Cardiac muscle cell (in vitro differentiated cells and primary cell): ENCODE measurements around the gene NUTF2. TPM values are rescaled to one million over a fixed set of nuclear protein-coding genes. Genes with fewer than 3 reads are reported as not detected.
"Not testable (repeated sequence)": the region's sequence is repeated elsewhere in the genome, so short reads cannot be mapped to it uniquely, and the experiment has no call there.

Source experiments
- DNase-seq, 2 donors: peaks; one replicate each; pipeline versions ENCODE4 v3.0.0 to v3.0.0-alpha.2; 2010 to 2017; ENCODE audit warnings: low read depth in 1 of 2, low spot score in 1 of 2
- H3K27ac ChIP-seq: fragments of 200-600 bp; sonication (generic); 2 replicates; pipeline ENCODE4 v1.5.1; 2016
- H3K27me3 ChIP-seq: fragments of 200-600 bp; sonication (generic); 2 replicates; pipeline ENCODE4 v1.6.0; 2016; ENCODE audit warnings: control low read depth
- H3K36me3 ChIP-seq: fragments of 200-600 bp; sonication (generic); 2 replicates; pipeline ENCODE4 v1.5.1; 2016; ENCODE audit warnings: control low read depth
- H3K4me1 ChIP-seq: fragments of 200-600 bp; sonication (generic); 2 replicates; pipeline ENCODE4 v1.8.1; 2017; ENCODE audit warnings: low read depth, mild to moderate bottlenecking, mixed run types
- H3K4me3 ChIP-seq: fragments of 200-600 bp; sonication (generic); 2 replicates; pipeline ENCODE4 v1.5.1; 2016; ENCODE audit warnings: mild to moderate bottlenecking
- H3K9me3 ChIP-seq: fragments of 200-600 bp; sonication (generic); 2 replicates; pipeline ENCODE4 v1.5.1; 2017; ENCODE audit warnings: low read depth, mild to moderate bottlenecking, control low read depth
- CTCF ChIP-seq: IDR thresholded peaks from 2 replicates; pipeline ENCODE4 v1.5.1; 2012; ENCODE audit warnings: low read depth, mild to moderate bottlenecking, low read length
- polyA plus RNA-seq: library from polyadenylated mRNA; unstranded; fragments of >200 nt; fragmentation: Nextera tagmentation; extraction: Ambion mirVana; gene quantifications from 2 replicates; pipeline ENCODE4 v1.2.1, GENCODE V29; 2016
- total RNA-seq: library from RNA; depleted of rRNA; stranded (reverse); fragments of >200 nt; gene quantifications from 2 replicates; pipeline ENCODE4 v1.2.3, GENCODE V29; 2016

Gene NUTF2
- total and polyA plus RNA-seq, 2 experiments from 2014 or later = 77.6 to 235 TPM

DNA sequence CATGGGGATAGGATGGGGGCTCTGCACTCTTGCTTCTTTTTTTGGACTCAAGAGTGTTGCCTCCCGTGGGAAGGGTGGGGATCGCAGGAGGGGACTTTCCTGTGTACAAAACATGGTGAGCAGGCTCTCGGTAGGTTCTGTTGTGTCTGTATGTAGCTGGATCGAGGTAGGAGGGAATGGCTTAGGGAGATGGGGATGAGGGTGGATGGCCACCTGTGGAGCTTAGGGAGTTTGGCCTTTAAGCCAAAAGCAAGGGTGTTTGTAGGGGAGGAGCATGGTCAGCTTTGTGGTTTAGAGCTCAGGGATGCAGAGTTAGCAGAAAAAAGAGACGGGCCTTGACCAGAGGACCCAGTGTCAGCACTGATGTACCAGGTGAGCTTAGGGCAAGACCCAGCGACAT lies 15.1 kb downstream of the NUTF2 start:
- Histone ChIP-seq H3K4me1 (peaks cover 12% of the 10 kb centered on the region), H3K27me3 (no peaks in the 10 kb centered on the region), H3K36me3 (peaks cover 6% of the 10 kb centered on the region), H3K9me3 (no peaks in the 10 kb centered on the region), H3K27ac (no peak overlapping the region), H3K4me3 (no peak overlapping the region)
- no peak for DNase-seq
- TF ChIP-seq CTCF = no peak

DNA sequence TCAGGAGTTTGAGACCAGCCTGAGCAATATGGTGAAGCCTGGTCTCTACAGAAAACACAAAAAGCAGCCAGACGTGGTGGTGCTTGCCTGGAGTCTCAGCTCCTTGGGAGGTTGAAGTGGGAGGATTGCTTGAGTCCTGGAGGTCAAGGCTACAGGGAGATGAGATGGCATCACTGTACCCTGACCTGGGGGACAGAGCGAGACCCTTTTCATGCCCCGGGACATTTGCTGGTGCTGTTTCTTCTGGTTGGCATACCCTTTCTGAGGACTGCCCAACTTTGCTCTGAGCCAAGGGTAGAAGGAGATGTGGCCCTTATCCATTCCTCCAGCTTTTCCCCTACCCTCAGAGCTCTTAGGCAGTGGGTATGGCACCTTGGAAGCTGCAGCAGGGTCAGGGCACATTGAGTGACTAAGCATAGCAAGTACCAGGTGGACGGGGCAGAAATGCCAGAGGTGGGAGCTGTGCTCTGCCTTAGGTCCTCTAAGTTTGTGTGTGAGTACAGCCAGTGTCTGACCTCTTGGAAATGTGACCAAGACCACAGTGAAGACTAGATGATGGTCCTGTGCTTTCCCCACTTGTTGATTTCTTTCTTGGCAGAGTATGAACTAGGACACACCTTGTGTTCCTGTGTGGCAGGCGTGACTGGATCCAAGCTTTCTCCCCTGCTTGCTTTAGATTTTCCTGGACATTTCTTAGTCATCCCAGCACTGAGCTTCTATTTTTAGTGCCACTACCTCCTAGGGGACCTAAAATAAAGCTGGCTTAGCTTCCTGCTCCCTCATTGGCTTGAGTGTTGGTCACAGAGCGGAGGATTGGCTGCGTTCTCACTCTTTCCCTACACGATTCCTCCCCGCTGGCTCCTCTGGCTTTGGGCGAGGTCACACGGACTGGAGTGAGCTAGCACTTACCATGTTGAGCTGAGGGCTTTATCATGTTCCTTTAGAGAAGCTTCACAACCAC lies 16.2 kb downstream of the NUTF2 start:
- Histone ChIP-seq H3K4me1 (peaks cover 8% of the 10 kb centered on the region), H3K36me3 (peaks cover 11% of the 10 kb centered on the region), H3K27ac (peak overlapping the region; percentile 65), H3K4me3 (no peak overlapping the region), H3K27me3 (no peaks in the 10 kb centered on the region), H3K9me3 (no peaks in the 10 kb centered on the region)
- peak; percentile 60 to 68 for DNase-seq
- TF ChIP-seq CTCF = no peak

- not testable (repeated sequence) for H3K27me3 ChIP-seq, H3K9me3 ChIP-seq, H3K4me3 ChIP-seq, H3K4me1 ChIP-seq, DNase-seq, H3K27ac ChIP-seq
- peaks cover 18% of the 10 kb centered on the region for H3K36me3 ChIP-seq
Measured at GRCh38 chr16:67864044-67864443, 17.3 kb downstream of the NUTF2 start.

GRCh38 chr16:67864594-67864993 lies 17.9 kb downstream of the NUTF2 start:
- Histone ChIP-seq H3K9me3 (no peaks in the 10 kb centered on the region), H3K4me3 (no peak overlapping the region), H3K4me1 (peaks cover 8% of the 10 kb centered on the region), H3K27me3 (no peaks in the 10 kb centered on the region), H3K27ac (no peak overlapping the region), H3K36me3 (peaks cover 18% of the 10 kb centered on the region)
- TF ChIP-seq CTCF = no peak
- DNase-seq = no peak

DNA sequence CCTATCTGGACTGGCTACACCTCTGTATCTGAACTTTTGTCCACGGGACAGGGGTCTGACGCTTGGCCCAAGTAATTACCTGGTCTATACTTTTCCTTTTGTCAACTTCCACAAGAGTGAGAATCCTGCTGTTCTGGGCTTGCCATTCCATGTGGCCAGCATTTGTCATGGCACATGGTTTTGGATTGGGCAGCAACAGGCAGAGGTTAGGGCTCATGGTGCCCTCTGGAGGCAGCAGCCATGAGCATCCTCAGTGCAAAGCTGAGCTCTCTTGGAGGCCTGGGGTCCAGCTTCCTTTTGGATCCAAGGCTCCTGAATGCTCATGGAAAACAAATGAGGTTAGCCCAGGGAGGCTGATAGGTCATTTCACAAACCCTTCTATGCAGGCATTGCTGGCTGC lies 18.6 kb downstream of the NUTF2 start:
- Histone ChIP-seq H3K27me3 (no peaks in the 10 kb centered on the region), H3K9me3 (no peaks in the 10 kb centered on the region), H3K36me3 (peaks cover 22% of the 10 kb centered on the region), H3K27ac (no peak overlapping the region), H3K4me1 (peaks cover 8% of the 10 kb centered on the region), H3K4me3 (no peak overlapping the region)
- TF ChIP-seq CTCF = peak; percentile 48
- peak; percentile 31 to 57 for DNase-seq

GRCh38 chr16:67868290-67868689 lies 21.6 kb downstream of the NUTF2 start:
- no peak for DNase-seq
- Histone ChIP-seq H3K4me3 (no peak overlapping the region), H3K4me1 (no peaks in the 10 kb centered on the region), H3K27me3 (no peaks in the 10 kb centered on the region), H3K27ac (no peak overlapping the region), H3K9me3 (no peaks in the 10 kb centered on the region), H3K36me3 (peaks cover 31% of the 10 kb centered on the region)
- no peak for TF ChIP-seq CTCF
